ENCODE measurements around the gene RALGAPA2. TPM values are rescaled to one million over a fixed set of nuclear protein-coding genes. Genes with fewer than 3 reads are reported as not detected.

Gene RALGAPA2
- total RNA-seq, 4 donors from 2014 or later: 89.7 to 126 (median 97.8) TPM

GRCh38 chr20:20573797-20574196 lies 138.6 kb downstream of the RALGAPA2 start:
- DNase-seq: no peak
- no peaks in the 10 kb centered on the region for H3K9me3 ChIP-seq
- peaks cover 7 to 25% of the 10 kb centered on the region in 2 donors for H3K36me3 ChIP-seq
- no peak for TF ChIP-seq CTCF (IDR thresholded peaks at IDR 0.05)
- TF ChIP-seq POLR2A (IDR thresholded peaks at IDR 0.05): no peak
- no peak overlapping the region for H3K27ac ChIP-seq
- no peaks in the 10 kb centered on the region for H3K4me1 ChIP-seq
- intact Hi-C loops (cut with DNase I): no loop called here
- WGBS, 2 donors: 95 to 100% methylated on average over 2 of the region's 2 CpGs
- H3K27me3 ChIP-seq: no peaks in the 10 kb centered on the region
- no peak overlapping the region for H3K4me3 ChIP-seq (replicated peaks in 1 of 3)

GRCh38 chr20:20571068-20571780 lies 141.2 kb downstream of the RALGAPA2 start:
- H3K27me3 ChIP-seq: no peaks in the 10 kb centered on the region
- no peak for DNase-seq
- H3K9me3 ChIP-seq: no peaks in the 10 kb centered on the region
- no peak overlapping the region for H3K27ac ChIP-seq
- H3K36me3 ChIP-seq: peaks cover 7 to 25% of the 10 kb centered on the region in 2 donors
- TF ChIP-seq POLR2A (IDR thresholded peaks at IDR 0.05) (no peak), CTCF (IDR thresholded peaks at IDR 0.05) (no peak)
- intact Hi-C loops (cut with DNase I): no loop called here
- no peaks in the 10 kb centered on the region for H3K4me1 ChIP-seq
- 95 to 96% methylated on average over 6 of the region's 6 CpGs for WGBS, 2 donors
- no peak overlapping the region for H3K4me3 ChIP-seq (replicated peaks in 1 of 3)

DNA sequence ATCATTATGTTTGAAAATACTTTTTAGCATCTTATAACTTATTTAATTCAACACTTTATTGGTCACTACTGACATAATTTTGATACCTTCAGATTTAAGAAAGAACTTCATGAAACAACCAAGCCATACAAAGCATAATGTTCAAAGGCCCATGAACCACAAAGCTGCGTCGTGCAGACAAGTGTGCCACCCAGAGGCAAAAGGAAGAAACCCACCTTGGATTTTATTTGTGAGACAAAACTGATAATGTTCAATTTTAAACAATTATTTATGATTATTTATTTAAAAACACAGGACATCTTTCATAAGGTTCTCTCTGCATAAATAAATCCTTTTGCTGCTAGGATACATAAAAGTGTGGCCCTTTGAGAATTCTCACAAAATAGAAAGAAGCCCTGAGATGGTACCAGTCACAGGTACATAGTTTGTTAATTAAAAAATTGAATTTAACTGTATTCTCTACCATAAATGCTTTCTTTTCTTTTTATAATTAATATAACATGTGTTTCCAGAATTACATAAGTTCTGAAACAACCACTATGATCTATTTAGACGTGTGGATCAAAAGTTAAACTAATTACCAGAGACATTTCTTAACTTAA lies 143.7 kb downstream of the RALGAPA2 start:
- peak in 1 of 2 donors; percentile 14 for DNase-seq

DNA sequence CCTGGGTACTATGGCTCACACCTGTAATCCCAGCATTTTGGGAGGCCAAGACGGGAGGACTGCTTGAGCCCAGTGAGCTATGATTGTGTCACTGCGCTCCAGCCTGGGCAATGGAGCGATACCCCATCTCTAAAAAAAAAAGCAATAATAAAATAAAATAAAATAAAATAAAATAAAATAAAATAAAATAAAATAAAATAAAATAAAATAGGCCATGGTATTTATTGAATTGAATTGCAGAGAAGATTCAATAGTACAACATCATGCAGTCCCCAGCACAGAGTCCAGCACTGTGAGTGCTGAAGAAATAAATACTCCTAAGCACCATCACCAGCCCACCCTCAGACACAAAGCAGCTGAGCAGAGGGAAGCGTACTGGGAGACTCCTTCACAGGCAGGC lies 144.7 kb downstream of the RALGAPA2 start:
- Histone ChIP-seq H3K27ac (no peak overlapping the region), H3K36me3 (peaks cover 7 to 21% of the 10 kb centered on the region in 2 donors), H3K9me3 (no peaks in the 10 kb centered on the region), H3K4me3 (replicated peaks in 1 of 3) (no peak overlapping the region), H3K27me3 (no peaks in the 10 kb centered on the region), H3K4me1 (no peaks in the 10 kb centered on the region)
- 97 to 98% methylated on average over 4 of the region's 4 CpGs for WGBS, 2 donors
- DNase-seq: no peak
- intact Hi-C loops (cut with DNase I): no loop called here
- TF ChIP-seq CTCF (IDR thresholded peaks at IDR 0.05) (no peak), POLR2A (IDR thresholded peaks at IDR 0.05) (no peak)

More for the DNA sequence above, 143.7 kb downstream of the RALGAPA2 start:
- WGBS, 2 donors: 52 to 57% methylated on average over 3 of the region's 3 CpGs
- no peaks in the 10 kb centered on the region for H3K4me1 ChIP-seq
- H3K4me3 ChIP-seq (replicated peaks in 1 of 3): no peak overlapping the region
- intact Hi-C loops (cut with DNase I): no loop called here
- no peak overlapping the region for H3K27ac ChIP-seq
- no peaks in the 10 kb centered on the region for H3K9me3 ChIP-seq
- TF ChIP-seq CTCF (IDR thresholded peaks at IDR 0.05) (peak in 5 of 6 experiments; percentile 30 to 67 (median 60)), POLR2A (IDR thresholded peaks at IDR 0.05) (no peak)
- peaks cover 7 to 21% of the 10 kb centered on the region in 2 donors for H3K36me3 ChIP-seq
- H3K27me3 ChIP-seq: no peaks in the 10 kb centered on the region

GRCh38 chr20:20566516-20566915 lies 145.9 kb downstream of the RALGAPA2 start:
- no peaks in the 10 kb centered on the region for H3K9me3 ChIP-seq
- no peaks in the 10 kb centered on the region for H3K27me3 ChIP-seq
- WGBS, 2 donors: 90 to 92% methylated on average over 1 of the region's 1 CpG
- no peaks in the 10 kb centered on the region for H3K4me1 ChIP-seq
- no peak overlapping the region for H3K4me3 ChIP-seq (replicated peaks in 1 of 3)
- TF ChIP-seq CTCF (IDR thresholded peaks at IDR 0.05): no peak
- TF ChIP-seq POLR2A (IDR thresholded peaks at IDR 0.05): no peak
- DNase-seq: no peak
- peaks cover 2 to 18% of the 10 kb centered on the region in 2 donors for H3K36me3 ChIP-seq
- no peak overlapping the region for H3K27ac ChIP-seq
- intact Hi-C loops (cut with DNase I): no loop called here

All from thyroid gland (tissue), 4 donors.